ENCODE results near the gene ECE2.
"Not testable (repeated sequence)": the region's sequence is repeated elsewhere in the genome, so short reads cannot be mapped to it uniquely, and the experiment has no call there.

ECE2 gene

GRCh38 chr3:184267249-184267648 lies 8.6 kb upstream of the ECE2 start:
- DNase-seq (ENCODE audit: low spot score), result not testable (repeated sequence)

GRCh38 chr3:184272269-184272668 lies 3.6 kb upstream of the ECE2 start:
- DNase-seq (ENCODE audit: low spot score), result no peak

- no peak for DNase-seq (ENCODE audit: low spot score)
Measured at GRCh38 chr3:184275381-184275701, 481 bp upstream of the ECE2 start.

GRCh38 chr3:184277366-184277765 lies 1.5 kb downstream of the ECE2 start:
- DNase-seq (ENCODE audit: low spot score), result no peak

- DNase-seq (ENCODE audit: low spot score), result no peak
Measured at GRCh38 chr3:184282941-184283340, 7.1 kb downstream of the ECE2 start.

GRCh38 chr3:184283681-184284080 lies 7.9 kb downstream of the ECE2 start:
- DNase-seq (ENCODE audit: low spot score), result no peak

- DNase-seq (ENCODE audit: low spot score), result peak; percentile 88
Measured at GRCh38 chr3:184284696-184285095, 8.9 kb downstream of the ECE2 start.

- DNase-seq (ENCODE audit: low spot score), result peak; percentile 88
Measured at GRCh38 chr3:184289426-184289938, 13.7 kb downstream of the ECE2 start.

GRCh38 chr3:184290331-184290730 lies 14.5 kb downstream of the ECE2 start:
- DNase-seq (ENCODE audit: low spot score), result no peak

- DNase-seq (ENCODE audit: low spot score), result no peak
Measured at GRCh38 chr3:184291044-184291737, 15.4 kb downstream of the ECE2 start.

GRCh38 chr3:184291738-184292445 lies 16.1 kb downstream of the ECE2 start:
- DNase-seq (ENCODE audit: low spot score), result no peak

GRCh38 chr3:184295771-184296170 lies 19.9 kb downstream of the ECE2 start:
- no peak for DNase-seq (ENCODE audit: low spot score)

GRCh38 chr3:184296616-184297015 lies 20.8 kb downstream of the ECE2 start:
- DNase-seq (ENCODE audit: low spot score), result no peak

- peak; percentile 100 for DNase-seq (ENCODE audit: low spot score)
Measured at GRCh38 chr3:184298759-184299487, 23.1 kb downstream of the ECE2 start, which contains the start of gene PSMD2. PSMD2 (plus strand) TSS chr3:184299241; CDS start chr3:184299267, 26 bp downstream.

- DNase-seq (ENCODE audit: low spot score), result no peak
Measured at GRCh38 chr3:184299488-184300377, 23.9 kb downstream of the ECE2 start.

GRCh38 chr3:184300378-184300720 lies 24.5 kb downstream of the ECE2 start:
- no peak for DNase-seq (ENCODE audit: low spot score)

GRCh38 chr3:184305577-184305976 lies 29.8 kb downstream of the ECE2 start:
- no peak for DNase-seq (ENCODE audit: low spot score)

- no peak for DNase-seq (ENCODE audit: low spot score)
Measured at GRCh38 chr3:184306341-184306972, 30.6 kb downstream of the ECE2 start.

- DNase-seq (ENCODE audit: low spot score), result no peak
Measured at GRCh38 chr3:184307915-184308314, 32.1 kb downstream of the ECE2 start.

GRCh38 chr3:184308744-184309143 lies 32.9 kb downstream of the ECE2 start:
- no peak for DNase-seq (ENCODE audit: low spot score)

- DNase-seq (ENCODE audit: low spot score), result no peak
Measured at GRCh38 chr3:184311633-184312032, 35.8 kb downstream of the ECE2 start.

- DNase-seq (ENCODE audit: low spot score), result peak; percentile 99
Measured at GRCh38 chr3:184314363-184314699, 38.5 kb downstream of the ECE2 start, which contains the start of gene EIF4G1. EIF4G1 (plus strand) TSS chr3:184314606; CDS start chr3:184315797, 1,191 bp downstream.
